ENCODE measurements around the gene CD9. TPM values are rescaled to one million over a fixed set of nuclear protein-coding genes. Genes with fewer than 3 reads are reported as not detected.
A peak's percentile ranks its signal among the peaks of the same experiment; 100 is the strongest.

The CD9 gene
- total and polyA plus RNA-seq, 2 of the 8 experiments (the other 6 are each of a cell fraction or from before 2014, with no cell fraction given): 168 to 319 TPM

DNA sequence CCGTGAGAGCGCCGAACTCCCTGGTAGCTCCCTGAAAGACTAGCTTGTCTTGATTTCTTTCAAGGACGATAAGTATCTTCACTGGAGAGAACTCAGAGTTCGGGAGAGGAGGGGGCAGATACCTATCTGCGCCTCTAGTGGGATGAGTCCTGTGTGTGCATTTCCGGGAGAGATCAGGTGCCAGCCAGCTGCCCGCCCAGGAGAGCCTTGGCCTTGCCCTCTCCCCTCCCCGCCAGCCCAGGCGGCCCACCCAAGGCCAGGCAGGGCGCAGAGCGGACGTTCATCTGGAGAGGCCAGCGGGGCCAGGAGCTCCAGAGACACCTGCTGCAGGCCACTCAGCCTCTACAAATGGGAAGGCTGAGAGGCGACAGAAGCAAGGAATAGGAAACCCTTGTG is 1.0 kb downstream of the CD9 start:
- FAIRE-seq (no peak), DNase-seq (ENCODE audit: low read depth in 1 of 2, low spot score in 2 of 2) (no peak)
- H2BK5ac ChIP-seq (ENCODE audit: low read depth, low read length): peak overlapping the region; percentile 69; the same call in 1 of the 2 replicates
- no peak for TF ChIP-seq PHF8 (conservative IDR thresholded peaks at IDR 0.05; ENCODE audit: low read depth, low read length)
- TF ChIP-seq BACH1 (IDR thresholded peaks at IDR 0.05; ENCODE audit: low read length): no peak
- TF ChIP-seq EP300 (IDR thresholded peaks at IDR 0.05; ENCODE audit: borderline replicate concordance in 1 of 2, low read depth in 2 of 2, low read length in 2 of 2): no peak
- TF ChIP-seq CHD1 (IDR thresholded peaks at IDR 0.05; ENCODE audit: low read depth, low read length): no peak
- TF ChIP-seq, protein P1, sequence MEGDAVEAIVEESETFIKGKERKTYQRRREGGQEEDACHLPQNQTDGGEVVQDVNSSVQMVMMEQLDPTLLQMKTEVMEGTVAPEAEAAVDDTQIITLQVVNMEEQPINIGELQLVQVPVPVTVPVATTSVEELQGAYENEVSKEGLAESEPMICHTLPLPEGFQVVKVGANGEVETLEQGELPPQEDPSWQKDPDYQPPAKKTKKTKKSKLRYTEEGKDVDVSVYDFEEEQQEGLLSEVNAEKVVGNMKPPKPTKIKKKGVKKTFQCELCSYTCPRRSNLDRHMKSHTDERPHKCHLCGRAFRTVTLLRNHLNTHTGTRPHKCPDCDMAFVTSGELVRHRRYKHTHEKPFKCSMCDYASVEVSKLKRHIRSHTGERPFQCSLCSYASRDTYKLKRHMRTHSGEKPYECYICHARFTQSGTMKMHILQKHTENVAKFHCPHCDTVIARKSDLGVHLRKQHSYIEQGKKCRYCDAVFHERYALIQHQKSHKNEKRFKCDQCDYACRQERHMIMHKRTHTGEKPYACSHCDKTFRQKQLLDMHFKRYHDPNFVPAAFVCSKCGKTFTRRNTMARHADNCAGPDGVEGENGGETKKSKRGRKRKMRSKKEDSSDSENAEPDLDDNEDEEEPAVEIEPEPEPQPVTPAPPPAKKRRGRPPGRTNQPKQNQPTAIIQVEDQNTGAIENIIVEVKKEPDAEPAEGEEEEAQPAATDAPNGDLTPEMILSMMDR (IDR thresholded peaks at IDR 0.05; ENCODE audit: control extremely low read depth in 1 of 3, insufficient read depth in 1 of 3, low read depth in 1 of 3, low read length in 3 of 3): no peak
- TF ChIP-seq RXRA (IDR thresholded peaks at IDR 0.05; ENCODE audit: insufficient read depth, low read depth, low read length): no peak
- TF ChIP-seq HDAC2 (IDR thresholded peaks at IDR 0.05; ENCODE audit: borderline replicate concordance in 1 of 2, low read depth in 2 of 2, low read length in 2 of 2): no peak
- TF ChIP-seq EZH2 (IDR thresholded peaks at IDR 0.05; ENCODE audit: low read depth, low read length, severe bottlenecking): no peak

More for the DNA sequence above, 1.0 kb downstream of the CD9 start:
- POLR2A ChIA-PET (ENCODE audit: partially characterized antibody): interaction anchor here (0.9 to 11.6 kb wide), 21 partner anchors 10 to 338 kb away, joined by 3 to 203 read pairs (median 4); no protein-coding TSS in a partner anchor
- H4K5ac ChIP-seq (ENCODE audit: insufficient read length, low read depth, low read length): no peak overlapping the region
- H3K27ac ChIP-seq (ENCODE audit: low read depth, low read length): no peak overlapping the region
- peaks cover 12% of the 10 kb centered on the region; the same call in 1 of the 2 replicates for H3K23me2 ChIP-seq (ENCODE audit: low read depth, low read length)
- peaks cover 16% of the 10 kb centered on the region; the same call in 1 of the 2 replicates for H3K79me1 ChIP-seq (ENCODE audit: low read depth, low read length)
- peaks cover 7 to 37% of the 10 kb centered on the region in 2 experiments; a peak in 3 of 4 replicates for H3K79me2 ChIP-seq (ENCODE audit: control insufficient read depth in 1 of 2, insufficient read depth in 2 of 2, low read length in 2 of 2)
- H3K4me1 ChIP-seq (replicated peaks in 1 of 4; ENCODE audit: control insufficient read depth in 3 of 4, insufficient read depth in 4 of 4, low read length in 3 of 4): peaks cover 20 to 60% (median 41%) of the 10 kb centered on the region in 4 experiments
- H3K4me3 ChIP-seq (ENCODE audit: extremely low read depth in 1 of 4, insufficient read depth in 2 of 4, low read depth in 3 of 4, low read length in 4 of 4): peak overlapping the region; percentile 65 to 85 (median 83)
- no peaks in the 10 kb centered on the region for H3K36me3 ChIP-seq (ENCODE audit: control insufficient read depth in 2 of 4, insufficient read depth in 4 of 4, low read length in 3 of 4)
- WGBS, 2 experiments (ENCODE audit: extremely low coverage in 1 of 2, insufficient coverage in 1 of 2, insufficient read length in 1 of 2, insufficient replicate concordance in 2 of 2, low coverage in 1 of 2, low lambda C conversion rate in 2 of 2, missing lambda C conversion rate in 1 of 2): 9% methylated on average over 14 of the region's 15 CpGs; no CpG with 5 or more reads in 1 of the 2 experiments
- H4K20me1 ChIP-seq (replicated peaks in 1 of 2; ENCODE audit: control insufficient read depth in 1 of 2, insufficient read depth in 2 of 2, low read length in 2 of 2): peaks cover 0 to 2% of the 10 kb centered on the region in 2 experiments
- H4K91ac ChIP-seq (replicated peaks; ENCODE audit: insufficient read length, low read length): no peak overlapping the region
- no peak overlapping the region for H2BK20ac ChIP-seq (ENCODE audit: low read length)
- H2AK5ac ChIP-seq (ENCODE audit: low read depth, low read length): no peak overlapping the region
- H3K18ac ChIP-seq (ENCODE audit: extremely low read depth, low read length): peak overlapping the region; percentile 94
- H2BK15ac ChIP-seq (ENCODE audit: low read length): no peak overlapping the region
- H3K4ac ChIP-seq (replicated peaks; ENCODE audit: insufficient read length, low read depth, low read length): no peak overlapping the region
- no peak overlapping the region for H3K14ac ChIP-seq (ENCODE audit: insufficient read length)
- CTCF ChIA-PET (ENCODE audit: partially characterized antibody): interaction anchor here (1.0 to 26.9 kb wide), 17 partner anchors 8 to 214 kb away, joined by 3 to 433 read pairs (median 4); no protein-coding TSS in a partner anchor
- no peak overlapping the region for H2BK12ac ChIP-seq (ENCODE audit: low read depth, low read length)
- H3K27me3 ChIP-seq (replicated peaks in 1 of 4; ENCODE audit: control insufficient read depth in 3 of 4, extremely low read depth in 1 of 4, insufficient read depth in 3 of 4, low read length in 3 of 4): peaks cover 0 to 10% (median 6%) of the 10 kb centered on the region in 4 experiments; a peak in 3 of 7 replicates
- no peak overlapping the region for H4K8ac ChIP-seq (ENCODE audit: extremely low read depth, insufficient read depth, low read length)
- H2AFZ ChIP-seq (ENCODE audit: low read length): no peak overlapping the region; the same call in 1 of the 2 replicates
- H3K56ac ChIP-seq (replicated peaks; ENCODE audit: insufficient read length, low read depth, low read length): no peak overlapping the region
- H3K4me2 ChIP-seq (ENCODE audit: insufficient read depth in 1 of 2, low read depth in 2 of 2, low read length in 2 of 2): peak overlapping the region; percentile 92 to 96
- H3K23ac ChIP-seq (ENCODE audit: insufficient read length): no peak overlapping the region
- H3K9me3 ChIP-seq (ENCODE audit: insufficient read depth in 2 of 2, low read depth in 1 of 2, low read length in 1 of 2): no peaks in the 10 kb centered on the region
- H3K9ac ChIP-seq (replicated peaks in 1 of 4; ENCODE audit: extremely low read depth in 1 of 4, low read depth in 3 of 4, low read length in 3 of 4): peak overlapping the region in 2 of 4 experiments; percentile 49 to 58; a peak in 4 of 7 replicates
- H2BK120ac ChIP-seq (replicated peaks; ENCODE audit: low read depth, low read length): no peak overlapping the region

All from H1 (cell line).